WTC11 (cell line): ENCODE results near the gene CA10. TPM values are rescaled to one million over a fixed set of nuclear protein-coding genes. Genes with fewer than 3 reads are reported as not detected.
A peak's percentile ranks its signal among the peaks of the same experiment; 100 is the strongest.

Experiments
- ATAC-seq: fragments of 200-7000 bp; cut with Tn5 transposase; 2 replicates; pipeline ENCODE4 v1.10.0; 2021; ENCODE audit warnings: mild to moderate bottlenecking, moderate library complexity
- CTCF ChIA-PET: fragments of 300-600 bp; sonication (Branson Sonifier 250); formaldehyde crosslinking; loops from one replicate; lab custom pipeline; 2021; ENCODE audit warnings: antibody characterized with exemption; lab: Charles Lee
- POLR2A ChIA-PET: fragments of 350-600 bp; sonication (Branson Sonifier 250); formaldehyde crosslinking; loops from one replicate; lab custom pipeline; 2021; ENCODE audit warnings: antibody characterized with exemption; lab: Charles Lee
- DNase-seq: peaks from one replicate; pipeline ENCODE4 v3.0.0; 2021; ENCODE audit warnings: low spot score
- H3K27ac Mint-ChIP-seq: 2 replicates; pipeline ENCODE4 v1.8.0; 2021; ENCODE audit warnings: mixed read lengths
- H3K27me3 Mint-ChIP-seq: 2 replicates; pipeline ENCODE4 v1.8.0; 2021; ENCODE audit warnings: low read depth, mild to moderate bottlenecking, moderate library complexity, mixed read lengths
- H3K36me3 Mint-ChIP-seq: 2 replicates; pipeline ENCODE4 v1.8.0; 2021; ENCODE audit warnings: mixed read lengths
- H3K4me1 Mint-ChIP-seq: 2 replicates; pipeline ENCODE4 v1.8.0; 2022; ENCODE audit warnings: mixed read lengths
- H3K4me3 Mint-ChIP-seq: 2 replicates; pipeline ENCODE4 v1.8.0; 2021; ENCODE audit warnings: mild to moderate bottlenecking, moderate library complexity, mixed read lengths
- H3K9me3 Mint-ChIP-seq: 2 replicates; pipeline ENCODE4 v1.8.0; 2021; ENCODE audit warnings: mixed read lengths
- CREM ChIP-seq: sonication (generic); formaldehyde crosslinking; IDR thresholded peaks from 2 replicates; pipeline ENCODE4 v1.8.1; 2022; ENCODE audit warnings: mild to moderate bottlenecking, missing genetic modification reagents, moderate library complexity
- E2F4 ChIP-seq: sonication (generic); formaldehyde crosslinking; IDR thresholded peaks from 2 replicates; pipeline ENCODE4 v1.8.1; 2022; ENCODE audit warnings: low read depth, mild to moderate bottlenecking, moderate library complexity, missing genetic modification reagents, borderline replicate concordance
- GABPB1 ChIP-seq: sonication (generic); formaldehyde crosslinking; IDR thresholded peaks from 2 replicates; pipeline ENCODE4 v1.8.1; 2023; ENCODE audit warnings: mild to moderate bottlenecking, missing genetic modification reagents
- IRF2 ChIP-seq: sonication (generic); formaldehyde crosslinking; IDR thresholded peaks from 2 replicates; pipeline ENCODE4 v1.8.0; 2022; ENCODE audit warnings: low read depth, missing genetic modification reagents, borderline replicate concordance
- JAZF1 ChIP-seq: fragments of 250-450 bp; sonication (Bioruptor Pico); IDR thresholded peaks from 2 replicates; pipeline ENCODE4 v1.9.0; 2021; ENCODE audit warnings: moderate library complexity, mild to moderate bottlenecking, inconsistent platforms
- JUN ChIP-seq: sonication (generic); formaldehyde crosslinking; IDR thresholded peaks from 2 replicates; pipeline ENCODE4 v1.8.0; 2023; ENCODE audit warnings: mild to moderate bottlenecking, missing genetic modification reagents
- KAT7 ChIP-seq: sonication (generic); formaldehyde crosslinking; IDR thresholded peaks from 2 replicates; pipeline ENCODE4 v1.8.1; 2023; ENCODE audit warnings: missing genetic modification reagents, mild to moderate bottlenecking, borderline replicate concordance
- MYBL2 ChIP-seq: sonication (generic); formaldehyde crosslinking; IDR thresholded peaks from 2 replicates; pipeline ENCODE4 v1.8.1; 2023; ENCODE audit warnings: mild to moderate bottlenecking, moderate library complexity, missing genetic modification reagents
- NFE2L1 ChIP-seq: sonication (generic); formaldehyde crosslinking; IDR thresholded peaks from 2 replicates; pipeline ENCODE4 v1.8.1; 2023; ENCODE audit warnings: missing genetic modification reagents
- OVOL2 ChIP-seq: fragments of 250-450 bp; sonication (Bioruptor Pico); IDR thresholded peaks from 2 replicates; pipeline ENCODE4 v1.9.0; 2021; ENCODE audit warnings: mild to moderate bottlenecking, borderline replicate concordance
- RELA ChIP-seq: sonication (generic); formaldehyde crosslinking; IDR thresholded peaks from 2 replicates; pipeline ENCODE4 v1.8.1; 2022; ENCODE audit warnings: missing genetic modification reagents, mild to moderate bottlenecking, borderline replicate concordance
- SMAD3 ChIP-seq: sonication (generic); formaldehyde crosslinking; IDR thresholded peaks from 2 replicates; pipeline ENCODE4 v1.8.0; 2022; ENCODE audit warnings: missing genetic modification reagents, mild to moderate bottlenecking, borderline replicate concordance
- SOX15 ChIP-seq: fragments of 250-450 bp; sonication (Bioruptor Pico); IDR thresholded peaks from 2 replicates; pipeline ENCODE4 v1.9.0; 2021; ENCODE audit warnings: mild to moderate bottlenecking
- STAT6 ChIP-seq: sonication (generic); formaldehyde crosslinking; conservative IDR thresholded peaks from 2 replicates; pipeline ENCODE4 v1.8.1; 2023; ENCODE audit warnings: mild to moderate bottlenecking, low read depth, missing genetic modification reagents, moderate library complexity
- TEAD4 ChIP-seq: sonication (generic); formaldehyde crosslinking; IDR thresholded peaks from 2 replicates; pipeline ENCODE4 v1.8.0; 2022; ENCODE audit warnings: mild to moderate bottlenecking, missing genetic modification reagents
- TP53 ChIP-seq: sonication (generic); formaldehyde crosslinking; IDR thresholded peaks from 2 replicates; pipeline ENCODE4 v1.8.1; 2023; ENCODE audit warnings: mild to moderate bottlenecking, missing genetic modification reagents
- ZNF121 ChIP-seq: sonication (generic); formaldehyde crosslinking; IDR thresholded peaks from 2 replicates; pipeline ENCODE4 v1.8.0; 2023; ENCODE audit warnings: missing genetic modification reagents
- ZNF281 ChIP-seq: sonication (generic); formaldehyde crosslinking; IDR thresholded peaks from 2 replicates; pipeline ENCODE4 v1.8.0; 2023; ENCODE audit warnings: mild to moderate bottlenecking, missing genetic modification reagents
- ZNF416 ChIP-seq: fragments of 250-450 bp; sonication (Bioruptor Pico); IDR thresholded peaks from 2 replicates; pipeline ENCODE4 v1.9.0; 2021; ENCODE audit warnings: mild to moderate bottlenecking, inconsistent platforms
- ZNF671 ChIP-seq: fragments of 250-450 bp; sonication (Bioruptor Pico); IDR thresholded peaks from 2 replicates; pipeline ENCODE4 v1.8.0; 2021; ENCODE audit warnings: mild to moderate bottlenecking
- total RNA-seq: library from RNA; stranded (reverse); gene quantifications from 3 replicates; pipeline ENCODE4 v1.2.3, GENCODE V29; 2021
- TF ChIP-seq, protein P1 (sequence below): sonication (generic); formaldehyde crosslinking; IDR thresholded peaks from 2 replicates; pipeline ENCODE4 v1.8.0; 2022; ENCODE audit warnings: mild to moderate bottlenecking, missing genetic modification reagents
- TF ChIP-seq, protein P2 (sequence below): sonication (generic); formaldehyde crosslinking; IDR thresholded peaks from 2 replicates; pipeline ENCODE4 v1.8.1; 2023; ENCODE audit warnings: mild to moderate bottlenecking, moderate library complexity, missing genetic modification reagents

Gene CA10
- total RNA-seq, 1 experiment from 2014 or later = 0.90 TPM

DNA sequence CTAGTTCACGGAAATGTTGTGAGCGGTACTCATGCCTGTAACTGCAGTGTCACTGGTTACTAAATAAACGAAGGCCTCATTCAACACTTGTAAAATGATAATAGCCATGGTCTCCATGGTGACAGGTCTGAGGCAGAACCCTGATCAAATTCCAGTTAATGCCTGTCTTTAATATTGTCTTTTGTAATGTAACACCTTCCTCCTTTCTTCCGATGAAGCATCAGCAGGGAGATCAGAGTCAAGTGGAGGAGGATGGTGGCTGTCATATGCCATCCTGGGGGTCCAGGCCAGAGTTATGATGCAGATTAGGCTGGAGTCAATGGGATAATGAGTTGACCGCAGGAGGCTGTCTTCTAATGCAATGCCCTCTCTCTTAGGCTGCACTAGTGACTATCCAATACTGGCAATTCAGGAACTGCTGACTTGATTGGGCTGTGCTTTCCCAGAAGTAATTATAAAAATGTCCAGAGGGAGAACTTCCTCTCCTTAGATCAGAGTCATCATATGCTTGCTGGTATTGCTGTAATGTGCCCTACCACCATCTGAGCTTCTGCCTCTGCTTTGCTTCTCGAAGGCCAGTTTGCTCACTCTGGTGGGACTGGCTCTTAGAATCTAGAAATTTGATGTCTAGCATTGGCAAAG is 419.1 kb downstream of the CA10 start:
- no peak overlapping the region for H3K4me3 Mint-ChIP-seq
- peaks cover 6% of the 10 kb centered on the region; the same call in 1 of the 2 replicates for H3K36me3 Mint-ChIP-seq
- POLR2A ChIA-PET = no interaction called here
- TF ChIP-seq RELA = no peak
- no peak for TF ChIP-seq ZNF416 (CRISPR knock-in tag)
- no peak for TF ChIP-seq JUN (CRISPR knock-in tag)
- H3K9me3 Mint-ChIP-seq = peaks cover 26% of the 10 kb centered on the region
- H3K27ac Mint-ChIP-seq = no peak overlapping the region
- peaks cover 19% of the 10 kb centered on the region for H3K4me1 Mint-ChIP-seq
- no peaks in the 10 kb centered on the region for H3K27me3 Mint-ChIP-seq
- CTCF ChIA-PET = interaction anchor here (1.3 kb wide), 1 partner anchor 28 kb away, joined by 3 read pairs; no protein-coding TSS in a partner anchor
- no peak for DNase-seq
- ATAC-seq = peak; percentile 78

DNA sequence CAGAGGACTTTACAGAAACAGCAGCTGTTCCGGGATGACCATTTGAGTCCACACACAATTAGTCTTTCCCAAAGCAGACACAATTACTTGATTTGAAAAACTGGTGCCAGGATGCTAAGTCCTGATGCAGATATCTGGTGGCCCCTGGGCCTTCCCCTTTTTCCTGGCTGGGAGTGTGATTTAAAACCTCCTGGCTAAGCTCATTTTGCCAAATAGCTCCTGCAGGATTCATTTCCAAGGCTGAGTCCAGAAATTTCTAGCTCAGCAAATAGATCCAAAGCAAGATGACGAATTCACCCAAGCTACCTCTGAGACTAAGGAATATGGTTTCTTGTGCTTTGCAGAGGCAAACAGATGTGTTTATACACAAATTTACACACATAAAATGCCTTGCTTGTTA is 422.2 kb downstream of the CA10 start:
- H3K27ac Mint-ChIP-seq = no peak overlapping the region
- ChIA-PET POLR2A (no interaction called here), CTCF (interaction anchor here (0.6 kb wide), 1 partner anchor 37 kb away, joined by 3 read pairs; no protein-coding TSS in a partner anchor)
- ATAC-seq = no peak
- H3K9me3 Mint-ChIP-seq = peaks cover 29% of the 10 kb centered on the region
- H3K36me3 Mint-ChIP-seq = peaks cover 6% of the 10 kb centered on the region; the same call in 1 of the 2 replicates
- no peak overlapping the region for H3K4me3 Mint-ChIP-seq
- H3K4me1 Mint-ChIP-seq = peaks cover 24% of the 10 kb centered on the region
- TF ChIP-seq OVOL2 (no peak), TEAD4 (no peak), NFE2L1 (no peak), ZNF281 (CRISPR knock-in tag) (no peak), TP53 (CRISPR knock-in tag) (no peak), GABPB1 (CRISPR knock-in tag) (no peak), E2F4 (CRISPR knock-in tag) (no peak), ZNF671 (no peak)
- TF ChIP-seq, protein P1, sequence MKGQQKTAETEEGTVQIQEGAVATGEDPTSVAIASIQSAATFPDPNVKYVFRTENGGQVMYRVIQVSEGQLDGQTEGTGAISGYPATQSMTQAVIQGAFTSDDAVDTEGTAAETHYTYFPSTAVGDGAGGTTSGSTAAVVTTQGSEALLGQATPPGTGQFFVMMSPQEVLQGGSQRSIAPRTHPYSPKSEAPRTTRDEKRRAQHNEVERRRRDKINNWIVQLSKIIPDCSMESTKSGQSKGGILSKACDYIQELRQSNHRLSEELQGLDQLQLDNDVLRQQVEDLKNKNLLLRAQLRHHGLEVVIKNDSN (CRISPR knock-in tag) = no peak
- no peaks in the 10 kb centered on the region for H3K27me3 Mint-ChIP-seq
- no peak for DNase-seq

GRCh38 chr17:51734976-51735375 is 423.5 kb downstream of the CA10 start:
- ATAC-seq (no peak), DNase-seq (no peak)
- H3K27ac Mint-ChIP-seq = no peak overlapping the region
- H3K4me3 Mint-ChIP-seq = no peak overlapping the region
- H3K27me3 Mint-ChIP-seq = no peaks in the 10 kb centered on the region
- POLR2A ChIA-PET = no interaction called here
- peaks cover 19% of the 10 kb centered on the region for H3K4me1 Mint-ChIP-seq
- peaks cover 23% of the 10 kb centered on the region for H3K9me3 Mint-ChIP-seq
- CTCF ChIA-PET = no interaction called here
- peaks cover 6% of the 10 kb centered on the region; the same call in 1 of the 2 replicates for H3K36me3 Mint-ChIP-seq
- no peak for TF ChIP-seq IRF2
- no peak for TF ChIP-seq MYBL2 (CRISPR knock-in tag)
- TF ChIP-seq ZNF281 (CRISPR knock-in tag) = no peak
- TF ChIP-seq CREM (CRISPR knock-in tag) = no peak
- TF ChIP-seq STAT6 (CRISPR knock-in tag) = no peak
- TF ChIP-seq ZNF121 (CRISPR knock-in tag) = no peak
- TF ChIP-seq KAT7 (CRISPR knock-in tag) = no peak
- TF ChIP-seq, protein P2, sequence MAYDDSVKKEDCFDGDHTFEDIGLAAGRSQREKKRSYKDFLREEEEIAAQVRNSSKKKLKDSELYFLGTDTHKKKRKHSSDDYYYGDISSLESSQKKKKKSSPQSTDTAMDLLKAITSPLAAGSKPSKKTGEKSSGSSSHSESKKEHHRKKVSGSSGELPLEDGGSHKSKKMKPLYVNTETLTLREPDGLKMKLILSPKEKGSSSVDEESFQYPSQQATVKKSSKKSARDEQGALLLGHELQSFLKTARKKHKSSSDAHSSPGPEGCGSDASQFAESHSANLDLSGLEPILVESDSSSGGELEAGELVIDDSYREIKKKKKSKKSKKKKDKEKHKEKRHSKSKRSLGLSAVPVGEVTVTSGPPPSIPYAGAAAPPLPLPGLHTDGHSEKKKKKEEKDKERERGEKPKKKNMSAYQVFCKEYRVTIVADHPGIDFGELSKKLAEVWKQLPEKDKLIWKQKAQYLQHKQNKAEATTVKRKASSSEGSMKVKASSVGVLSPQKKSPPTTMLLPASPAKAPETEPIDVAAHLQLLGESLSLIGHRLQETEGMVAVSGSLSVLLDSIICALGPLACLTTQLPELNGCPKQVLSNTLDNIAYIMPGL (CRISPR knock-in tag) = no peak
- no peak for TF ChIP-seq JAZF1 (CRISPR knock-in tag)
- TF ChIP-seq SOX15 (CRISPR knock-in tag) = no peak
- no peak for TF ChIP-seq SMAD3 (CRISPR knock-in tag)
